ENCODE data around the gene TLL1. TPM values are rescaled to one million over a fixed set of nuclear protein-coding genes. Genes with fewer than 3 reads are reported as not detected.

Gene TLL1
- total RNA-seq, 1 experiment from 2014 or later = not detected

Small RNAs within 50 kb of the gene (small RNA-seq; reads per million reads assigned to genes)
- gene RNA5SP170 = 0 reads per million in 2 experiments

All from SK-MEL-5 (cell line).